ENCODE data around the gene MYO3A. TPM values are rescaled to one million over a fixed set of nuclear protein-coding genes. Genes with fewer than 3 reads are reported as not detected.
A peak's percentile ranks its signal among the peaks of the same experiment; 100 is the strongest.

MYO3A gene
- total RNA-seq = 1 to 10 TPM in 1 of 2 donors, under 1 TPM in 1; 0.08 to 1.0 TPM
- long read RNA-seq, partial matches to known transcripts = 0 of 3 reads
- long read RNA-seq, other reads (novel, unspliced or antisense) = 3 of 3 reads

- intact Hi-C loops (cut with DNase I, micrococcal nuclease) = no loop called here
- DNase-seq (peak in 1 of 2 donors; percentile 4), ATAC-seq (peak; percentile 19)
Observed at GRCh38 chr10:25933653-25934608, at the start of gene MYO3A. MYO3A (plus strand) TSS chr10:25934229; CDS start chr10:25952111, 17,882 bp downstream.

GRCh38 chr10:25888627-25889026 lies 45.4 kb upstream of the MYO3A start:
- ATAC-seq (no peak), DNase-seq (no peak)
- intact Hi-C loops (cut with DNase I, micrococcal nuclease) = no loop called here

DNA sequence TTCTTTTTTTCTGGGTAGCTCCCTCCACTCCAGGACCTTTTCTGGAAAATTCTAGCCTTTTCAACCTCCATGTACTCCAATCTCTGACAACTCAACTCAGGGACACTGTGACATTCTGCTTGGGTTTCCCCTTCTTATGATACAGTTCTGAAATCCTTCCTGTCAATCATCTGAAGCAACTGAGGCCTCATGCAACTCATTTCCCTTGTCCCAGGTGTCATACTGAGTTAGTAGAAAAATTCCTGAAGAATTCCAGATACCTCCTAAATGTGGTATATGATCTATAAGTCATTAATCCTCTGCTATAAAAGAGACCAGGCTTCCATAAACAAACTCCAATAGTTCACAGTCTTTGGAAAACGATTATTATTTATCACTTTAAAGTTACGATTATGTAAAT lies 43.0 kb upstream of the MYO3A start:
- DNase-seq = no peak
- no peak for ATAC-seq
- intact Hi-C loops (cut with DNase I, micrococcal nuclease) = no loop called here

- no peak for DNase-seq
- intact Hi-C loops (cut with DNase I, micrococcal nuclease) = no loop called here
- ATAC-seq = no peak
Observed at GRCh38 chr10:25895856-25896255, 38.2 kb upstream of the MYO3A start.

GRCh38 chr10:25896421-25896820 lies 37.6 kb upstream of the MYO3A start:
- DNase-seq = no peak
- no peak for ATAC-seq
- intact Hi-C loops (cut with DNase I, micrococcal nuclease) = no loop called here

GRCh38 chr10:25899304-25899703 lies 34.7 kb upstream of the MYO3A start:
- intact Hi-C loops (cut with DNase I, micrococcal nuclease) = no loop called here
- DNase-seq (no peak), ATAC-seq (no peak)

GRCh38 chr10:25901199-25901598 lies 32.8 kb upstream of the MYO3A start:
- DNase-seq (no peak), ATAC-seq (no peak)
- intact Hi-C loops (cut with DNase I, micrococcal nuclease) = no loop called here

DNA sequence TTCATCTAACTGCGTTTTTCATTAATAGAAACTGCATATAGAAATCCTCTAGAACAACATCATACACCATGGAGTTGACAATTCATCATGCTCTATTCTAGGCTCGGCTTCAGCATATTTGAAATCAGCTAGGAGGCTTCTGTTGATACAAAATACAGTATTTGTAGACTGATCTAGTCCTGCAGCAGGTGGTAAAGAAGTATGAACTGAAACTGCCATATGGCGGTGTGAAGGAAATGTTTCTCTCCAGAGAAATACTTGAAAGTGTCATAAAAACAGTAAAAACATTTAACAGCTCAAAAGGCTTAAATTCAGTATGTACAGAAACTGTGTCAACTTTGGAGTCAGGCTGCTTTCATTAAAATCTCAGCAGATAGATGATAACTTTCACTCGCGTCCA lies 32.0 kb upstream of the MYO3A start:
- intact Hi-C loops (cut with DNase I, micrococcal nuclease) = no loop called here
- ATAC-seq (no peak), DNase-seq (no peak)

DNA sequence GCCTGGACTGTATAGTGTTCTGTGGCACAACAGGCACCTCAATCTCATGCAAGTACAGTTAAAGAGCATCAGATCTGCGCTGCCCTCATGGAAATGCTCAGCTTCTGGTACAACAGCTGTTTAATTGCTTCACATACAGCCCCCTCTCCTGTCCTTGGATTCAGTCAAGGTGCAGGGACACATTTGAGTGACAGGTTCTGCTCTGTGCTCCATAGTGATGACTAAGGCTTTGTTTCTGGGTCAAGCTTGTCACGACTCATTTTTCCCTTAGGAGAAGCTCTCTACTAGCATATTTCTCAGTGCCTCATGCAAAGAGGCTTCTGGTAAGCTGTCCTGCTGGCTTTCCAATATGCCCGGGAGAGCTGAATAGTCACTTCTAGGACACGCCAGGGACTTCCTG lies 26.8 kb upstream of the MYO3A start:
- DNase-seq = no peak
- ATAC-seq = no peak
- intact Hi-C loops (cut with DNase I, micrococcal nuclease) = no loop called here

DNA sequence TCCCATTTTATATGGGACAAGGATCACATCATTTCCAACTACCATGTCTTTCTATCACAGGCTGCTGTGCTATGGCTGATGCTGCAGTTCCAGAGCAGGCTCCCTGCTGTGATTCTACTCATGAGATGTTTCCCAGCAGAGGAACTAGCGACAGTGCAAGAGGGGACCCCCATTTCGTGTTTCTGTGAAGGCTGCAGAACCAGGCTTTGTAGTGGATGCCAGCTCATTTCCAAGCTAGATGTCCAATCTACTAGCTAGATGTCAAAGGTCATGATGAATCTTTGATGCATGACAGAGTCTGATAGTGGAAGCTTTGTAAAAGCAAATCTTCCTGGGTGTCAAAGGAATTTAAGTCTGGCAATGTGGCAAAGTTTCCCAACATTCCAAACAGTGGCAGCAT lies 21.2 kb upstream of the MYO3A start:
- intact Hi-C loops (cut with DNase I, micrococcal nuclease) = no loop called here
- ATAC-seq (no peak), DNase-seq (no peak)

DNA sequence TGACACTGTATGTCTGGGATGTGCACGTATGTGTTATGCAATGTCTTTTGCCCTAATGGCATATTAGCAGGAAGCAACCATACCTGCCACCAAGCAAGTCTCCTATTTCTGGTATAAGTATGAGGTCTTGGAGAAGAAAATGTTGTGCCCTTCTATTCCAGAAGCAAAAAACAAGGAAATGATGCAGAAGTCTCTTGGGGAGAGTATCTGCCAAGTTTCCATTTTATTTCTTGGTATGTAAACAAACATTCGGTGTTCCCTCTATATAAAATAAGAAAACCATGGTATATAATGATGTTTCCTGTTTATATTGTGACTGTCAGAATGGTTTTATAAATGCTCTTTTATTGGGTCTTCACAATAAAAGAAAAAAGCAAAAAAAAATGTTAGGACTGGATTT lies 19.3 kb upstream of the MYO3A start:
- intact Hi-C loops (cut with DNase I, micrococcal nuclease) = no loop called here
- ATAC-seq (no peak), DNase-seq (no peak)

DNA sequence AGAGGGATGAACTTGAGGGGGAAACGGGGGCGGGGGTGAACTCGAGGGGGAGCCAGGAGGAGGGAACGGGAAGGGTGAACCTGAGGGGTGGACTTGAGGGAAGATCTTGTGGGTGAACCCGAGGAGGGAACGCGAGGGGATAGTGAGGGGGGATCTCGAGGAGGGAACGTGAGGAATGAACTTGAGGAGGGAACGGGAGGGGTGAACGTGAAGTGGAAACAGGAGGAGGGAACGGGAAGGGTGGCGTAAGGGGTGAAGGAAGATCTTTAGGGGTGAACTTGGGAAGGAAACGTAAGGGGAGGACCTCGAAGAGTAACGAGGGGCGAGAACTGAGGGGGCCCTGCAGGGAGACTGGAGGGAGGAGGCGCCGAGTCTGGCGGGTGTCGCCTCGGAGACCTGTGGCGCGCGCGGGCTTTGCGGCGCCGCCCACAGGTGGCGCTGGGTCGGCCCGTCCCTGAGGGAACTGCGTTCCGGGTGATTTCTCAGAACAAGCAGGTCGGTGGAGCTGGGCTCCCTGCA lies 651 bp downstream of the MYO3A start:
- ATAC-seq (peak; percentile 49), DNase-seq (peak in 1 of 2 donors; percentile 7)
- intact Hi-C loops (cut with DNase I, micrococcal nuclease) = no loop called here

GRCh38 chr10:25938405-25938804 lies 4.4 kb downstream of the MYO3A start:
- DNase-seq (no peak), ATAC-seq (no peak)
- intact Hi-C loops (cut with DNase I, micrococcal nuclease) = no loop called here

DNA sequence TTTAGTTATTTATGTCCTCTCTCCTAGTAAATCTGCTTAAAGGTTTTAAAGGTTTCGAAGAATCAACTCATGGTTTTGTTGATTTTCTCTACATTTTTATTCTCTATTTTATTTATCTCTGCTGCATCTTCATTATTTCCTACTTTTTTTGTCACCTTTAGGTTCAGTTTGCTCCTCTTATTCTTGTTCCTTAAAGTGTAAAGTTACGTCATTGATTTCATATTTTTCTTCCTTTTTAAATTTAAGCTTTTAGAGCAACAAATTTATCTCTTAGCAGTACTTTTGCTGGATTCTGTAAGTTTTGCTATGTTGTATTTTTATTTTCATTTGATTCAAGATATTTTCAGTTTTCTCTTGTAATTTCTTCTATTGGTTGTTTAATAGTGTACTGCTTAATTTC lies 10.7 kb downstream of the MYO3A start:
- intact Hi-C loops (cut with DNase I, micrococcal nuclease) = no loop called here
- DNase-seq (no peak), ATAC-seq (no peak)

- ATAC-seq (no peak), DNase-seq (no peak)
- intact Hi-C loops (cut with DNase I, micrococcal nuclease) = no loop called here
Observed at GRCh38 chr10:25952857-25953256, 18.8 kb downstream of the MYO3A start.

DNA sequence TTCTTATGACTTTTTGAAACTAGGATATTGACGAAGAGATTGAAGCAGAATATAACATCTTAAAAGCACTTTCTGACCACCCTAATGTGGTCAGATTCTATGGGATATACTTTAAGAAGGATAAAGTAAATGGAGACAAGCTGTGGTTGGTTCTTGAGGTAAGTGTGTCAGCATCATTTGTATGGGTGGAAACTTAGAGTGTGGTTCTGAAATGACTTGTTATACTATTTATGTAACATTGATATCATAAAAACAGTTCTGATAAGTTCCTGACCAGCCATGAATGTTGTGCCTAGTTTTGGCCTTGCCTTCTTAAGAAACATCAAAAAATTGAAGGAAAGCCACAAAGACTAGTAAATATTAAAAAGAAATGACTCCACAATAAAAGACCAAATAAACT lies 20.8 kb downstream of the MYO3A start:
- DNase-seq (no peak), ATAC-seq (no peak)
- intact Hi-C loops (cut with DNase I, micrococcal nuclease) = no loop called here

DNA sequence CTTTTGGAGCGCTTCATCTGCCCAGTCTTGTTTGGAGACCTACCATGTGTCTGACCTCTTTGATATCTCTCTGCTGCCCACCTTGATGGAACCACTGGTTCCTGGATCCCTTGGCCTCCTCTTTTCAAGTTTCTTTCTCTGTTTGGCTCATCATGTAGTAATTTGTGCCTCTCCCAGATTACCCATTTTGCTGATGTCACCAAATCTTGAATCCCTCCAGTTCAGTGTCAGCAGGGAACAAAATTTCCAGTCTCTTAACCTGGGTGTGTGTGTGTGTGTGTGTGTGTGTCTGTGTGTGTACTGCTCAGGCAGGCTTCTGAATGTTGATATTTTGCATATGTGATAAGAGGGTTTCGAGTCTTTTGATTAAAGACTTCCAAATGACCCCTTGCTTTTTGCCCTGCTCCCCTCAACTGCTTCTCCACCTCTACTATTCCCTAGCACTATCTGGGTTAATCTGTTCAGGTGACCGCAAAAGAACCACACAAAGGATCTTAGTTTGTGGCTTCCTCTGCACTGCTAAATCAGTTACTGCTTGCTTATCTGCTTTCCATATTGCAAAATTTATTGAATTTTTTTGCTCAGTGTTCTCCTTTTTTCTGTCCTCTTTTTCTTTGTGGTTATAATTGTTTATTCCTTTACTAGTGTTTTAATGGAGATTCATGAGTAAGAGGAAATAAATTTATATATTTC lies 25.7 kb downstream of the MYO3A start:
- ATAC-seq (no peak), DNase-seq (no peak)
- intact Hi-C loops (cut with DNase I, micrococcal nuclease) = no loop called here

DNA sequence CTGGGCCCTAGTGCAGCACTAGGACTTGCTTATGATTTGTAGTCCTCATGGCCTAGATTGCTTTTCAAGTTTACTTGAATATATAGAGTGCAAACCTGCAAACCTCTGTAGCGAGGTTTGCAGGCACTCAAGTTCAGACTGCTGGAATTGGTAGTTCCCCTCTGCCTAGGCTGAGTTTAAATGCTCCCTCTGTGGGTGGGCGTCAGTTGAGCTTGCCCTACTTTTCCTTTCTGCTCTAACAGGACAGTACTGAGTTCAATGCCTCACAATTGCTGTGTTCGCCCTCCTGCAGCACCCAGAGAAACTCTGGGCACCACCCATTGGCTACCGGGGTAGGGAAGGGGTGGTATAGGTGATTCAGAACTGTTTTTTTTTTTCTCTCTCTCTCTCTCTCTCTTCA lies 31.6 kb downstream of the MYO3A start:
- intact Hi-C loops (cut with DNase I, micrococcal nuclease) = no loop called here

GRCh38 chr10:25966844-25967243 lies 32.8 kb downstream of the MYO3A start:
- intact Hi-C loops (cut with DNase I, micrococcal nuclease) = no loop called here
- no peak for DNase-seq

More for the DNA sequence above, 31.6 kb downstream of the MYO3A start:
- ATAC-seq (no peak), DNase-seq (no peak)

DNA sequence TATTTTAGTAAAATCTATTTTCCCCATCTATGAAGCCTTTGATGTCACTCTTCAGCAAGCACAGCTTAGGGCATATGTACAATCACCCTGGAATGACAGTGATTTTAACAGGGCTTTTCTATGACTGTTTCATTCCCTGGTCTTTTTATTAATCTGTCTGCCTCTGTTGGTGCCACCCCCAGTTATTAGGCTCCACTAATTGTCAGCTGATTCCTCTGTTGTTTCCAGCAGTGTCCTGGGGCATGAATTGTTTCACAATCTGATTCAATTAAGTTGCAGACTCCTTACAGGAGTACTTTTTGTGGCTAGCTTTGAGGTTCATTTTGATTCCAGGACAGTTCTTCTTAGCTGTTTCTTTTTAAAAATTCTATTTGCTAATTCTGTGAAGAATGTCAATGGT lies 38.6 kb downstream of the MYO3A start:
- ATAC-seq (no peak), DNase-seq (no peak)
- intact Hi-C loops (cut with DNase I, micrococcal nuclease) = no loop called here

More at GRCh38 chr10:25966844-25967243, 32.8 kb downstream of the MYO3A start:
- no peak for ATAC-seq

Data from left colon (tissue), 2 donors.